Right atrium auricular region (tissue), 2 donors: ENCODE data around the gene CDH19. TPM values are rescaled to one million over a fixed set of nuclear protein-coding genes. Genes with fewer than 3 reads are reported as not detected.

ENCODE experiments used
- DNase-seq: peaks from one replicate; pipeline ENCODE4 v3.0.0-alpha.2; 2019; ENCODE audit warnings: low spot score
- H3K27ac ChIP-seq, 2 donors: fragments of 200-600 bp; sonication (generic); 1 replicate in 1 of 2; 2 replicates in 1 of 2; pipeline ENCODE4 v1.5.1; 2016 to 2019
- H3K27me3 ChIP-seq, 2 donors: fragments of 200-600 bp; sonication (generic); one replicate each; pipeline versions ENCODE4 v1.5.1 to v1.6.0; 2017 to 2019
- H3K36me3 ChIP-seq: fragments of 200-600 bp; sonication (generic); one replicate; pipeline ENCODE4 v1.5.1; 2016
- H3K4me1 ChIP-seq, 2 donors: fragments of 200-600 bp; sonication (generic); one replicate each; pipeline versions ENCODE4 v1.5.1 to v1.6.0; 2017 to 2019
- H3K4me3 ChIP-seq, 2 donors: fragments of 200-600 bp; sonication (generic); 1 replicate in 1 of 2; 2 replicates in 1 of 2; pipeline ENCODE4 v1.5.1; 2017 to 2019; ENCODE audit warnings: mild to moderate bottlenecking in 1 of 2, moderate library complexity in 1 of 2
- H3K9me3 ChIP-seq, 2 donors: fragments of 200-600 bp; sonication (generic); one replicate each; pipeline ENCODE4 v1.5.1; 2019
- total RNA-seq, 2 donors: library from RNA; depleted of rRNA; stranded (reverse); fragments of >200 nt; gene quantifications; one replicate each; pipeline ENCODE4 v1.1.0, GENCODE V29; 2016
- TF ChIP-seq, protein P1 (sequence below), 2 donors: fragments of 200-600 bp; sonication (generic); IDR thresholded peaks; one replicate each; pipeline ENCODE4 v1.5.1; 2019; ENCODE audit warnings: antibody characterized with exemption in 2 of 2

Gene CDH19
- total RNA-seq, 2 donors from 2014 or later = 30.4 to 72.3 TPM

DNA sequence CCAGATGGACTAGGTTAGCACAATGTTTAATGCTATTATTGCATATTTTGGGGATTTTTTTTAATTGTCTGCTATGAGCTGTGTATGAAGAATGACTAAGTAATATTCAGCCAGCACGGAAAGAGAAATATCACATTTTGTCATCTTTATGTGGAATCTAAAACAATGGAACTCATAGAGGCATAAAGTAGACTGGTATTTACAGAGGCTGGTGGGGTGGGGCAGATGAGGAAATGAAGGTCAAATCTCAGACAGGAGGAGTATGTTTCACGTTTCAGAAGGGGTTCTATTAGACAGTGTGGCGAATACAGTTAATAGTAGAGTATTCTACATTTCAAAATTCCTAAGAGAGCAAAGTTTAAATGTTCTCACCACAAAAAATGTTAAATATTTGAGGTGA lies 4.7 kb downstream of the CDH19 start:
- no peak for DNase-seq
- TF ChIP-seq, protein P1, sequence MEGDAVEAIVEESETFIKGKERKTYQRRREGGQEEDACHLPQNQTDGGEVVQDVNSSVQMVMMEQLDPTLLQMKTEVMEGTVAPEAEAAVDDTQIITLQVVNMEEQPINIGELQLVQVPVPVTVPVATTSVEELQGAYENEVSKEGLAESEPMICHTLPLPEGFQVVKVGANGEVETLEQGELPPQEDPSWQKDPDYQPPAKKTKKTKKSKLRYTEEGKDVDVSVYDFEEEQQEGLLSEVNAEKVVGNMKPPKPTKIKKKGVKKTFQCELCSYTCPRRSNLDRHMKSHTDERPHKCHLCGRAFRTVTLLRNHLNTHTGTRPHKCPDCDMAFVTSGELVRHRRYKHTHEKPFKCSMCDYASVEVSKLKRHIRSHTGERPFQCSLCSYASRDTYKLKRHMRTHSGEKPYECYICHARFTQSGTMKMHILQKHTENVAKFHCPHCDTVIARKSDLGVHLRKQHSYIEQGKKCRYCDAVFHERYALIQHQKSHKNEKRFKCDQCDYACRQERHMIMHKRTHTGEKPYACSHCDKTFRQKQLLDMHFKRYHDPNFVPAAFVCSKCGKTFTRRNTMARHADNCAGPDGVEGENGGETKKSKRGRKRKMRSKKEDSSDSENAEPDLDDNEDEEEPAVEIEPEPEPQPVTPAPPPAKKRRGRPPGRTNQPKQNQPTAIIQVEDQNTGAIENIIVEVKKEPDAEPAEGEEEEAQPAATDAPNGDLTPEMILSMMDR (IDR thresholded peaks at IDR 0.05) = no peak
- peak overlapping the region in 1 of 2 donors; percentile 60 for H3K27ac ChIP-seq
- H3K36me3 ChIP-seq = no peaks in the 10 kb centered on the region
- H3K9me3 ChIP-seq = peaks cover 0 to 18% of the 10 kb centered on the region in 2 donors
- no peaks in the 10 kb centered on the region for H3K4me1 ChIP-seq
- H3K27me3 ChIP-seq = no peaks in the 10 kb centered on the region
- H3K4me3 ChIP-seq = peak overlapping the region; percentile 30 to 33

DNA sequence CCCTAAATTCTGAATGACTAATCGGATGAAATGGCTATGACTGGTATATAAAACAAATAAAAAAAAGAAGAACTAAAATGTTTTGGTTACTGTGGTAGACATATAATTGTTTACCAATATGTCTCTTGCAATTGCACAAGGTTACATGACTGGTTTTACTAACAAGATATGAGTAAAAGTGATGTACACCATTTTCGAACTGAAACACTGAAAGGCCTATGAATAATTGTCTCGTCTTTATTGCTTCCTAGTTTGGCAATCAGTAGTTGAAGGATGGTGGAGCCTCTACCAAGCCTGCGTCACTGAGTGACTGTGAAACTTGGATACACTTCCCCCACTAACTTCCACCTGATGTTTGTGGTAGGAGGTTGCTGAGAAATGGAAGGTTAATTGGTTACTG lies 16.5 kb downstream of the CDH19 start:
- Histone ChIP-seq H3K4me1 (no peaks in the 10 kb centered on the region), H3K27me3 (no peaks in the 10 kb centered on the region), H3K9me3 (no peaks in the 10 kb centered on the region), H3K27ac (no peak overlapping the region), H3K36me3 (no peaks in the 10 kb centered on the region), H3K4me3 (no peak overlapping the region)
- TF ChIP-seq, protein P1 (IDR thresholded peaks at IDR 0.05) = no peak
- DNase-seq = no peak

DNA sequence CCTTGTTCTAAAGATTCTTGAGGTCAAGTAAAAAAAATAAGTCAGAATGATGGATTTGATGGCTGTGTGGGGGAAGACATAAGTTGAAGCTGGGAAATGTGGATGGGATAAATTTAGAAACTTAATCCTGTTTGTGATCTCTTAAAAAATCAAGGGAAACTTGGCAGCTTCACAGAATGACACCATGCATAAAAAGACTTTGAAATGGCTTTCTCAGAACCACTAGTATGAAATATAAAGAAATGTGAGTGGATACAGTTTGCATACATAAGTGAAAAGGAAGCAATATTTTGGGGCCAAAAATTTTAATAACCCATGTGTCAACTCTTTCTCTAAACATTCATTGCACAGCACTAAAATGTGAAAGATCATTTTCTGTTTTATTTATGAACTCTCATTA lies 21.7 kb downstream of the CDH19 start:
- H3K27ac ChIP-seq = no peak overlapping the region
- H3K9me3 ChIP-seq = no peaks in the 10 kb centered on the region
- H3K4me1 ChIP-seq = no peaks in the 10 kb centered on the region
- TF ChIP-seq, protein P1 (IDR thresholded peaks at IDR 0.05) = no peak
- H3K4me3 ChIP-seq = no peak overlapping the region
- no peak for DNase-seq
- H3K27me3 ChIP-seq = no peaks in the 10 kb centered on the region
- no peaks in the 10 kb centered on the region for H3K36me3 ChIP-seq

DNA sequence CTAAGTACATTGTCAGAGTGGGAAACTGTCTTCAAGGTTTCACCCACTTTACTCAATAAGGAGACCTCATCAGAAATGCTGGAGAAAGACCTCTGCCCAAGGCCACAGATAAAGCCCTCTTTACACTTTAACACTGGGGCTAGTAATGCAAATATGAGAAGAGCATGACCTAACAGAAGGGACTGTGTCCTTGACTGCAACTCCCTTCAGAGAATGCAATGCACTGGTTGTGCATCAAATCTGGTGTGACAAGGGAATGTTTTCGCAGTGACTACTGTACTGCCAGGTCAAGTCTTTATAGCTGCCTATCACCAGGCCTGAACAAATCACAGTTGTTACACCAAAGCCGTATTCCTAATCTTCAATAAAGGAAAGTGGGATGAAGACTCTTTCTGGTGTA lies 28.6 kb downstream of the CDH19 start:
- no peak for DNase-seq
- no peak overlapping the region for H3K4me3 ChIP-seq
- TF ChIP-seq, protein P1 (IDR thresholded peaks at IDR 0.05) = no peak
- no peaks in the 10 kb centered on the region for H3K4me1 ChIP-seq
- no peaks in the 10 kb centered on the region for H3K36me3 ChIP-seq
- H3K27me3 ChIP-seq = no peaks in the 10 kb centered on the region
- no peak overlapping the region for H3K27ac ChIP-seq
- no peaks in the 10 kb centered on the region for H3K9me3 ChIP-seq

DNA sequence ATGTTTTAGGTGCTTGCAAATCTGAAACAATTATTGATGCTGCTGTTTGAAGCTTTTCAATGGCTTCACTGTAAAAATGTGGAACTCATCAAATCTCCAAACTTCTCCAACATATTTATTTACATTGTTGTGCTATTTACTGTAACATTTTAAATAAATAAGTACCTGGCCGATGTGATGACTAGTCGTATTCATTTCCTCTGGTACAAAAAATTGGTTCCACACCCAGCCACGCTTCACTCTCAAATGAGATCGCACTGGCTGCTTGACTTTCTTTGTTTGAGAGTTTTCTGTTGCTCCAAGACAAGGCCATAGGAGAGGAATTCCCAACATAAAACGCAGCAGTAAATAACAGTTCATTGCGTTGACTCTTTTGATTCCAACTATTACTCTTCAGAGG lies 32.0 kb downstream of the CDH19 start:
- no peak overlapping the region for H3K4me3 ChIP-seq
- no peak overlapping the region for H3K27ac ChIP-seq
- TF ChIP-seq, protein P1 (IDR thresholded peaks at IDR 0.05) = no peak
- no peaks in the 10 kb centered on the region for H3K36me3 ChIP-seq
- no peaks in the 10 kb centered on the region for H3K27me3 ChIP-seq
- DNase-seq = no peak
- H3K4me1 ChIP-seq = no peaks in the 10 kb centered on the region
- H3K9me3 ChIP-seq = no peaks in the 10 kb centered on the region

DNA sequence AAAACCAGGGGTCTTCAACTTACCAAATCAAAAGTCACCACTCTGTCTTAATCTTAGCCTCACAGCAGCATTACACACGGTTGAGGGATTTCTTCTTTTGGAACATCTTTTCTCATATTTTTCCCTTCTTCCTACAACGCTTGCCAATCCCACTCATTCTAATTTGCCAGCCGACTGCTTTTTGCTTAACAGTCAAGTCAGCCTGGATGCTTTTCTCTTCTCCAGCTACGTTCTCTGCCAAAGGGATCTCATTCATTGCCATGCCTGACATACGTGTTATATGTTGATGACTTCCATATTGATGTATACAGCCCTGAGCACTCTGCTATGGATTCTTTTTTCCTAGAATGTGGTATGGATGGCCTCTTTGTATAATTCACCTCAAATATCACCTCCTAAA lies 37.3 kb downstream of the CDH19 start:
- Histone ChIP-seq H3K9me3 (no peaks in the 10 kb centered on the region), H3K27ac (no peak overlapping the region), H3K27me3 (no peaks in the 10 kb centered on the region), H3K4me3 (no peak overlapping the region), H3K4me1 (no peaks in the 10 kb centered on the region), H3K36me3 (no peaks in the 10 kb centered on the region)
- DNase-seq = no peak
- TF ChIP-seq, protein P1 (IDR thresholded peaks at IDR 0.05) = no peak
